SK-N-SH treated with all-trans-retinoic acid at 6 μM for 48 hours (cell line): ENCODE measurements around the gene DNAJC10.
"Not testable (repeated sequence)": the region's sequence is repeated elsewhere in the genome, so short reads cannot be mapped to it uniquely, and the experiment has no call there.

Experiments
- ATAC-seq: fragments of 200-7000 bp; cut with Tn5 transposase; 3 replicates; pipeline ENCODE4 v1.9.1; 2020; ENCODE audit warnings: mild to moderate bottlenecking, moderate library complexity
- ARNTL ChIP-seq: fragments of 450-650 bp; formaldehyde crosslinking; IDR thresholded peaks from 2 replicates; pipeline ENCODE4 v1.5.0; 2020; ENCODE audit warnings: low read depth, mild to moderate bottlenecking, moderate library complexity, borderline replicate concordance
- BACH2 ChIP-seq: fragments of 250-450 bp; sonication (Bioruptor Pico); IDR thresholded peaks from 2 replicates; pipeline ENCODE4 v1.9.0; 2021; ENCODE audit warnings: mild to moderate bottlenecking, borderline replicate concordance
- CSDC2 ChIP-seq: fragments of 250-450 bp; sonication (Bioruptor Pico); IDR thresholded peaks from 2 replicates; pipeline ENCODE4 v1.5.0; 2020; ENCODE audit warnings: mild to moderate bottlenecking, moderate library complexity
- CSRNP3 ChIP-seq: fragments of 250-450 bp; sonication (Bioruptor Pico); IDR thresholded peaks from 2 replicates; pipeline ENCODE4 v1.5.1; 2021; ENCODE audit warnings: mild to moderate bottlenecking, moderate library complexity
- ESRRG ChIP-seq: fragments of 250-450 bp; sonication (Bioruptor Pico); IDR thresholded peaks from 2 replicates; pipeline ENCODE4 v1.6.1; 2021; ENCODE audit warnings: mild to moderate bottlenecking
- GLIS3 ChIP-seq: fragments of 250-450 bp; sonication (Bioruptor Pico); IDR thresholded peaks from 2 replicates; pipeline ENCODE4 v1.5.0; 2020; ENCODE audit warnings: mild to moderate bottlenecking, moderate library complexity
- OSR1 ChIP-seq: fragments of 250-450 bp; sonication (Bioruptor Pico); IDR thresholded peaks from 2 replicates; pipeline ENCODE4 v1.8.0; 2022; ENCODE audit warnings: moderate library complexity, mild to moderate bottlenecking, inconsistent platforms
- PATZ1 ChIP-seq: fragments of 250-450 bp; sonication (Bioruptor Pico); IDR thresholded peaks from 2 replicates; pipeline ENCODE4 v1.8.0; 2020; ENCODE audit warnings: mild to moderate bottlenecking, moderate library complexity, borderline replicate concordance
- POU6F1 ChIP-seq: fragments of 250-450 bp; sonication (Bioruptor Pico); IDR thresholded peaks from 2 replicates; pipeline ENCODE4 v1.8.0; 2021; ENCODE audit warnings: low read depth, mild to moderate bottlenecking, moderate library complexity, borderline replicate concordance
- PPARA ChIP-seq: fragments of 250-450 bp; sonication (Bioruptor Pico); IDR thresholded peaks from 2 replicates; pipeline ENCODE4 v1.5.0; 2020; ENCODE audit warnings: mild to moderate bottlenecking, borderline replicate concordance
- RARB ChIP-seq: fragments of 250-450 bp; sonication (Bioruptor Pico); IDR thresholded peaks from 2 replicates; pipeline ENCODE4 v1.8.0; 2021; ENCODE audit warnings: mild to moderate bottlenecking, moderate library complexity
- TCF4 ChIP-seq: fragments of 250-450 bp; sonication (Bioruptor Pico); IDR thresholded peaks from 2 replicates; pipeline ENCODE4 v1.8.0; 2021; ENCODE audit warnings: mild to moderate bottlenecking, moderate library complexity, borderline replicate concordance
- TOX ChIP-seq: fragments of 250-450 bp; sonication (Bioruptor Pico); IDR thresholded peaks from 2 replicates; pipeline ENCODE4 v1.8.0; 2021; ENCODE audit warnings: mild to moderate bottlenecking, moderate library complexity, borderline replicate concordance
- TSHZ2 ChIP-seq: fragments of 250-450 bp; sonication (Bioruptor Pico); IDR thresholded peaks from 2 replicates; pipeline ENCODE4 v1.5.0; 2020; ENCODE audit warnings: mild to moderate bottlenecking, moderate library complexity
- ZC3H10 ChIP-seq: fragments of 250-450 bp; sonication (Bioruptor Pico); IDR thresholded peaks from 2 replicates; pipeline ENCODE4 v1.5.1; 2021; ENCODE audit warnings: mild to moderate bottlenecking, moderate library complexity
- ZFP30 ChIP-seq: fragments of 450-650 bp; formaldehyde crosslinking; IDR thresholded peaks from 2 replicates; pipeline ENCODE4 v1.5.0; 2022; ENCODE audit warnings: mild to moderate bottlenecking, moderate library complexity
- ZNF565 ChIP-seq: fragments of 450-650 bp; formaldehyde crosslinking; conservative IDR thresholded peaks from 2 replicates; pipeline ENCODE4 v1.5.0; 2020; ENCODE audit warnings: low read depth, mild to moderate bottlenecking, moderate library complexity
- ZNF8 ChIP-seq: fragments of 450-650 bp; formaldehyde crosslinking; IDR thresholded peaks from 2 replicates; pipeline ENCODE4 v1.5.0; 2020; ENCODE audit warnings: mild to moderate bottlenecking, moderate library complexity

Gene DNAJC10

GRCh38 chr2:182768950-182769349 lies 52.9 kb downstream of the DNAJC10 start:
- not testable (repeated sequence) for ATAC-seq
- 0 out of 2 replicates have a peak, but pooled peaks have one; percentile 27 for TF ChIP-seq ZNF8 (CRISPR knock-in tag)
- TF ChIP-seq, all 23 proteins: peak for 1; not testable (repeated sequence) for 22

- no peak for ATAC-seq
These were observed 63.3 kb downstream of the DNAJC10 start for GRCh38 chr2:182779323-182779722.

GRCh38 chr2:182781099-182781498 lies 65.0 kb downstream of the DNAJC10 start:
- not testable (repeated sequence) for ATAC-seq

More at GRCh38 chr2:182779323-182779722, 63.3 kb downstream of the DNAJC10 start:
- TF ChIP-seq ESRRG (CRISPR knock-in tag), result no peak
- TF ChIP-seq CSRNP3 (CRISPR knock-in tag), result no peak
- TF ChIP-seq ZNF8 (CRISPR knock-in tag), result no peak
- no peak for TF ChIP-seq TSHZ2 (CRISPR knock-in tag)
- no peak for TF ChIP-seq ZC3H10 (CRISPR knock-in tag)
- TF ChIP-seq TCF4 (CRISPR knock-in tag), result no peak
- no peak for TF ChIP-seq GLIS3 (CRISPR knock-in tag)
- TF ChIP-seq POU6F1 (CRISPR knock-in tag), result no peak
- no peak for TF ChIP-seq PPARA
- no peak for TF ChIP-seq OSR1 (CRISPR knock-in tag)
- TF ChIP-seq RARB (CRISPR knock-in tag), result no peak
- no peak for TF ChIP-seq ARNTL (CRISPR knock-in tag)
- TF ChIP-seq CSDC2 (CRISPR knock-in tag), result no peak
- TF ChIP-seq, all 23 proteins: peak for 0

GRCh38 chr2:182782686-182783085 lies 66.6 kb downstream of the DNAJC10 start:
- not testable (repeated sequence) for ATAC-seq

- ATAC-seq, result peak; percentile 40; the same call in 2 of the 3 replicates
- TF ChIP-seq GLIS3 (CRISPR knock-in tag), result no peak
- no peak for TF ChIP-seq CSDC2 (CRISPR knock-in tag)
- TF ChIP-seq RARB (CRISPR knock-in tag), result no peak
- no peak for TF ChIP-seq ZFP30
- no peak for TF ChIP-seq ZC3H10 (CRISPR knock-in tag)
- TF ChIP-seq TOX, result no peak
- TF ChIP-seq PATZ1 (CRISPR knock-in tag), result no peak
- no peak for TF ChIP-seq CSRNP3 (CRISPR knock-in tag)
- no peak for TF ChIP-seq ZNF565 (CRISPR knock-in tag)
- TF ChIP-seq BACH2 (CRISPR knock-in tag), result no peak
- TF ChIP-seq TSHZ2 (CRISPR knock-in tag), result no peak
- TF ChIP-seq TCF4 (CRISPR knock-in tag), result no peak
- no peak for TF ChIP-seq ARNTL (CRISPR knock-in tag)
- no peak for TF ChIP-seq PPARA
- no peak for TF ChIP-seq POU6F1 (CRISPR knock-in tag)
These were observed 68.1 kb downstream of the DNAJC10 start for GRCh38 chr2:182784058-182784706.
